NCI-H128 (cell line): ENCODE measurements around the gene LRBA.

Source experiments
- DNase-seq: peaks from one replicate; lab custom pipeline; 2025; ENCODE audit not compliant: unreplicated experiment; lab: John Stamatoyannopoulos, UW

Gene LRBA

GRCh38 chr4:150886597-150886996, 128.5 kb downstream of the LRBA start:
- DNase-seq = no peak

DNA sequence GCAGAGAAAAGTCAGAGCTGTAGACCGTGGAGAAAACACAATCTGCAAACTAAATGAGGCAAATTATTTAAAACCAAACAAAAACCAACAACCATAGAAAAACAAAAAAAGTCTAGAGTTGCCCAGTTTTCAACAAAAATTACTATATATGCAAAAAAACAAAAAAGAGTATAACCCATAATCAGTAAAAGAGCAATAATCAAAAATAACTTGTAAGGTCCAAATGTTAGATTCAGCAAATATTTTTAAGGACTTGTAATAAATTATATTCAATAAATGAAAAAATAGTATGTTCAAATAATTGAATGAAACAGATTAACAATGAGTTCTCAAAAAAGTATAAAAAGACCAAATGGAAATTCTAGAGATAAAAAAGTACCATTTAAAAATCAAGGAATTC, 130.5 kb downstream of the LRBA start:
- no peak for DNase-seq

GRCh38 chr4:150875367-150875766, 139.7 kb downstream of the LRBA start:
- no peak for DNase-seq

DNA sequence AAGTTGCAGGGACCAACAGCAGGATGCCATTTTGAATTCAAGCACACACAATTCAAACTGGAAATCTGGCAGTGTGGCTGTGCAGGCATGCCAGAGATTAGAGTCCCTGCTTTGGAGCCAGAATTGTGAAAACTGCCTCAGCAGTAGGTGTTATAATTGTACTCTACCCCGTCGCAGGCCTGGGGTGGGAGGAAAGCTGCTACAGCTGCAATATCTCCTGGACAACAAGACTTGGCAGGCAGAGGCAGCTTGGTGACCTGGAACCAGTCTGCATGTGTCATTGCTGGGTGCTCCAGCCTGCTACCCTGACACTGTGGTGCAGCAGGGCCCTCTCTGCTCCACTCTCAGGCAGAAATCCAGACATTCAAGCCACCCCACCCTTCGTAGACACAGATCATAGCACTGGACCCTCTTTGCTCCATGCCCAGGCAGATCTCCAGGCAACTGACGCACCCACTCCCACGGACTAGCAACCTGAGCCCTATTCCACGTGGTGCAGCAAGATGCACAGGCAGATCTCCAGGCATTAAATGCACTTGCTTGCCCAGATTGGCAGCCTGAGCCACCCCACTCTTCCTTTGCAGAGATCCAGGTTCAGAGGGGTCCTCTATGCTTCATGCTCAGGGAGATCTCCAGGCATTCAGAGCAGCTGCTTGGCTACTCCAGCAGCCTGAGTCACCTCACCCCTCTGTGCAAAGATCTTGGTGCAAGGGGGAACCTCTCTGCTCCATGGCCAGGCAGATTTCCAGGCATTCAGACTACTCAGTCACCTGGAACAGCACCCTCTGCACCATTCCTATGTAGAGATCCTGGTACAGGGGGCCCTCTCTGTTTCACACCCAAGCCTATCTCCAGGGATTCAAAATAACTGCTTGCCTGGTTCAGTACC, 140.5 kb downstream of the LRBA start:
- DNase-seq = no peak

GRCh38 chr4:150867148-150867547, 147.9 kb downstream of the LRBA start:
- peak; percentile 57 for DNase-seq

DNA sequence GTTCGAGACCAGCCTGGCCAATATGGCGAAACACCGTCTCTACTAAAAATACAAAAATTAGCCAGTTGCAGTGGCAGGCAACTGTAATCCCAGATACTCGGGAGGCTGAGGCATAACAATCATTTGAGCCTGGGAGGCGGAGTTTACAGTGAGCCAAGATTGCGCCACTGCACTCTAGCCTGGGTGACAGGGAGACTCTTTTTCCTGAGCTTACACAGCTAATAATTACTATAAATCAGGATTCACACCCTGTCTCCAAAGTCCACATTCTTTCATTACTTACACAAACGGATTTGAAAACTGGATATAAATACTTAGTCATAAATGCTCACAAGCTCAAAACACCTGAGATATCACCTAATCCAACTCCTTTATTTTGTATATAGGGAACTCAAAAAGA, 151.6 kb downstream of the LRBA start:
- DNase-seq = no peak

DNA sequence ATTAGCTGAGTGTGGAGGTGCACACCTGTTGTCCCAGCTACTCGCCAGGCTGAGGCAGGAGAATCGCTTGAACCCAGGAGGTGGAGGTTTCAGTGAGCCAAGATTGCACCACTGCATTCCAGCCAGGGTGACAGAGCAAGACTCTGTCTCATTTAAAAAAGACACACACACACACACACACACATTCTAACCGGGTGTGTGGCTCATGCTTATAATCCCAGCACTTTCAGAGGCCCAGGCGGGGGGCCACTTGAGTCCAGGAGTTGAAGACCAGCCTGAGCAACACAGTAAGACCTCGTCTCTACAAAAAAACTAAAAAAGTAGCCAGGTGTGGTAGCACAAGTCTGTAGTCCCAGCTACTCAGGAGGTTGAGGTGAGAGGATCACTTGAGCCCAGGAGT, 152.3 kb downstream of the LRBA start:
- no peak for DNase-seq

GRCh38 chr4:150859453-150859852, 155.6 kb downstream of the LRBA start:
- no peak for DNase-seq

GRCh38 chr4:150855981-150856510, 159.0 kb downstream of the LRBA start:
- DNase-seq = no peak

GRCh38 chr4:150854600-150854999, 160.5 kb downstream of the LRBA start:
- no peak for DNase-seq

DNA sequence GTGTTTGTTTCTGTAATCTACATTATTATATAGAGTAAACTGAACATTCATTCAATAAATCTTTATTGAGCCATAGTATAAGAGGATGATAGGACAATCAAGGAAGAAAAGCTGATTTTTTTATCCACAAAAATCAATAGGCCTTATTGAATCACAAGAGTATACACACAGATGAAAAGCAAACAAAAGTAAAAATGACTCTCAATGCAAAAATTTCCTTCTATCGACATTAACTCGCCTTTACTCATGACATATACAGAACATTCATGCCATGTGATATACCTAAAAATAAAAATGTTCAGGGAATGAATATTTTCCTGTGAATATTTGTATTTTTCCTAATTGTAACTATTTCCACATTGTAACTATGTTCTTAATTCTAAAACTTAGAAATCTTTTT, 161.2 kb downstream of the LRBA start:
- no peak for DNase-seq

- DNase-seq = no peak
Measured at GRCh38 chr4:150852216-150852615, 162.9 kb downstream of the LRBA start.

DNA sequence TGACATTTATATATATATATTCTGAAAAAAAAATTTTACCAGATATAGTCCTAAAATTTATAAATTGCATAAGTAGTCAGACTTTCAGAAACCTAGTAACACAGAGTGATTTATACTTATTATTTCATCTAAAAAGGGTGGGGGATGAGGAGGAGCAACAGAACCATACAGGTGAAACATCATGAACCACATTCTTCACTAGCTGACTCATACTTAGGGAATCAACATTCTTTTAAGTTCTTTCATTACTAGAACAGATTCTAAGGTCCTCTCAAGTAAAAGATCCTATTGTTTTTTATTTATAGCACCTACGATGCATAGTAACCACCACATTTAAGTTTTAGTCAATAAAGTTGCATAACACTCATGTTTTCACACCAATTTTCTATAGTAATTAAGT, 166.1 kb downstream of the LRBA start:
- DNase-seq = no peak

DNA sequence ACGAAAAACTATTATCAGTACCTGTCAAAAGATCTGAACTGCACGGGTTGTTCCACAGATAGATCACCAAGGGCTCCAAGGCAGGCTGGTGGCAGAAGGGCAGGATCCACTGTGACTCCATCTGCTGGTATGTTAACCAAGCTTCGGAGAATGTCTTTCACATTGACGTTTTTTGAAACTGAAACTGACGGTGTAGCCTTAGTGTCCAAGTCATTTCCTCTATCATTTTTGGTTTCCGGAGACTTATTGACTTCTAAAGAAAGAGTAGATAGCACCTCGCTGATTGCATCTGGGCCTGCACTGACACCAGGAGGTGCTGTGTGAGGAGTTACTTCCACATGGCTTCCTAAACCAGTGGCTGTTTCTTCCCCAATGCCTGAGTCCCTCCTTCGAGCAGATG, 186.9 kb downstream of the LRBA start:
- no peak for DNase-seq

DNA sequence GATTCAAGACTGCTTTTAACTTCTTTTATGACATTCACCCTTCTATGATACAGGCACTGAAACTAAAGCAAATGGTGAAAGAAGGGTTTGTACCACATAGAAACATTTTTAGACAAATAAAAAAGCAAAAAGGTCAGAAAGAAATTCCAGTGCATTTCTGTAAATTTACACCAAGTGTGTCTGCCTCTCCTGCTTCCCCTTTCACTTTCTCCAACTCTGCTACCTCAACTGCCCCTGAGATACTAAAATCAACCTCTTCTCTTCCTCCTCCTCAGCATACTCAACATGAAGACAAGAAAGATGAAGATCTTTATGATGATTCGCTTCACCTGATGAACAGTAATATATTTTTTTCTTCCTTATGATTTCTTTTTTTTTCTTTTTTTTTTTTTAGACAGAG, 187.9 kb downstream of the LRBA start:
- no peak for DNase-seq

GRCh38 chr4:150826306-150826705, 188.8 kb downstream of the LRBA start:
- DNase-seq = no peak

- no peak for DNase-seq
Measured at GRCh38 chr4:150822407-150822806, 192.7 kb downstream of the LRBA start.

GRCh38 chr4:150821641-150822040, 193.4 kb downstream of the LRBA start:
- DNase-seq = no peak

DNA sequence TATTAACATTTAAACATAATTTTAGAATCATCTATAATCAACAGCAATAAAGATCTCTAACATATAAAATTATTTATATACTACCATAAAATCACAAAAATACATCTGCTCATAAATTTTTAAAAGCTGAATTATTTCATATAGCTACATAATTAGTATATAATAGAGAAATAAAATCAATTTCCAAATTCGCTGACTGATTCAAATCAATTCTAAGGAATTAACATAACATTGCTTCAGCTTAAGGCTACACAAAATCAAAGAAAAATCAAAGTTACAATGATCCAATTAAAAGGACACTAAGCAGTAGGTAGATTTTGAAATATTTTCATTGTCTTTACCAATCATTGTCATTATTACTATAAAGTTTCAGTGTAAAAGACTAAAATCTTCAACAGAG, 194.7 kb downstream of the LRBA start:
- no peak for DNase-seq

DNA sequence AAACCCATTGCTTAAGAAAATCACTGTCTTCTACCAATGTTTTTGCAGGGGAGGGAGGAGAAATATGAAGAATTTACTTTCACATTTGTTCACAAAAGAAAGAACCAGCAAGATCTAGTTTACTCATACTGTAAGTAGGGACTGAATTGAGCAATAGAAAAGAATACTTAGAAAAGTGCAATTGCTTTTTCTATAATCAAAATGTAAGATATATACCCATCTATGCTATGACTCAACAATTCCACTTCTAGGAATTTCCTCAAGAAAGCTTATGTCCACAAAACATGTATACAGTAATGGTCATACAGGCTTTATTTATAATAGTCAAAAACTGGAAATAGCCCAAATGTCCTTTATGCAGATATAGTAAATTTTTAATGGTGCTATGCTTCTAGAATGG, 196.4 kb downstream of the LRBA start:
- no peak for DNase-seq

- no peak for DNase-seq
Measured at GRCh38 chr4:150817804-150818528, 197.1 kb downstream of the LRBA start.

DNA sequence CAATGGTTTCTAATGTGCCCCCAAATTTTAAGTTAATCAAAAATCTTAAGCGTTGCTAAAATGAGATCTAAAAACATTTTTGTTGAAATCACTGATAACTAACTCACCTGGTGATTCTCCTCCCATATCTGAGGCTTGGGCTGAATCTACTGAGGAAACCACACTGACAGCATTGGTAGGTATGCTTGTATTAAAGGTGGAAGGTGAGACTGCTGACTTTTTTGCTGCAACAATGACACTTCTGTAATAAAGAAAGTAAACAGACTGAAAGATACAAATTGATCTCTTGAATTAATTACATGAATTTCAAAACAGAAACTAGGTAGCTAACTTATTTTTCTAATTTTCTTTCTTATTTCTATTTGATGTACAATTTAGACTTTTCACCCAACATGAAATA, 198.1 kb downstream of the LRBA start:
- no peak for DNase-seq
